Fibroblast of lung (primary cell): Measurements from ENCODE around the gene ADAMTS3.

ENCODE experiments used
- EZH2 ChIP-seq: IDR thresholded peaks from 2 replicates; pipeline ENCODE4 v1.5.1; 2012; ENCODE audit warnings: low read length, control low read depth, mild to moderate bottlenecking; ENCODE audit errors: missing control alignments
- TF ChIP-seq, protein P1 (sequence below), 2 donors: IDR thresholded peaks in 1 of 2; conservative IDR thresholded peaks in 1 of 2; 1 replicate in 1 of 2; 2 replicates in 1 of 2; pipeline ENCODE4 v1.5.1; 2011 to 2012; ENCODE audit warnings: low read length in 2 of 2, control low read depth in 1 of 2, inconsistent platforms in 1 of 2, low read depth in 1 of 2, mild to moderate bottlenecking in 1 of 2

DNA sequence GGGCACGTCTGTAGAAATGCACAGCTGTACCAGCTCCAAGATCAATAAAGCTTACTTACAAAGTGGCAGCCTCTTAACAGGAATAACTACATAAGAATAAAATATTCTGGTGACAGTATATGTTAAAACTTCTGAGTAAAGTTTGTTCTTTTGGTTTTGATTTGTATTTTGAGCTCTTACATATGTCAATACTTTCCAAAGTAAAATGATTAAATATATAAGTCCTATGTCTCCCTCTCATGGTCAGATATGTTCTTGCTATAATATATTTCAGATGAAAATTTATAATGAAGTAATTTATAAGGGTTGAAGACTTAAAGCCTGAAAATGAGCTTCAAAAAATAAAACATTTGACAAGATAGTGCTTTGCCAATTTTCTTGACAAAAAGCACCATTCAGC, 282.8 kb downstream of the ADAMTS3 start:
- TF ChIP-seq, protein P1, sequence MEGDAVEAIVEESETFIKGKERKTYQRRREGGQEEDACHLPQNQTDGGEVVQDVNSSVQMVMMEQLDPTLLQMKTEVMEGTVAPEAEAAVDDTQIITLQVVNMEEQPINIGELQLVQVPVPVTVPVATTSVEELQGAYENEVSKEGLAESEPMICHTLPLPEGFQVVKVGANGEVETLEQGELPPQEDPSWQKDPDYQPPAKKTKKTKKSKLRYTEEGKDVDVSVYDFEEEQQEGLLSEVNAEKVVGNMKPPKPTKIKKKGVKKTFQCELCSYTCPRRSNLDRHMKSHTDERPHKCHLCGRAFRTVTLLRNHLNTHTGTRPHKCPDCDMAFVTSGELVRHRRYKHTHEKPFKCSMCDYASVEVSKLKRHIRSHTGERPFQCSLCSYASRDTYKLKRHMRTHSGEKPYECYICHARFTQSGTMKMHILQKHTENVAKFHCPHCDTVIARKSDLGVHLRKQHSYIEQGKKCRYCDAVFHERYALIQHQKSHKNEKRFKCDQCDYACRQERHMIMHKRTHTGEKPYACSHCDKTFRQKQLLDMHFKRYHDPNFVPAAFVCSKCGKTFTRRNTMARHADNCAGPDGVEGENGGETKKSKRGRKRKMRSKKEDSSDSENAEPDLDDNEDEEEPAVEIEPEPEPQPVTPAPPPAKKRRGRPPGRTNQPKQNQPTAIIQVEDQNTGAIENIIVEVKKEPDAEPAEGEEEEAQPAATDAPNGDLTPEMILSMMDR (conservative IDR thresholded peaks at IDR 0.05 in 1 of 2, IDR thresholded peaks at IDR 0.05 in 1 of 2; ENCODE audit: low read depth in 1 of 2, low read length in 2 of 2) = no peak
- no peak for TF ChIP-seq EZH2
